ENCODE data around the gene LITAF. TPM values are rescaled to one million over a fixed set of nuclear protein-coding genes. Genes with fewer than 3 reads are reported as not detected.

The LITAF gene
- total and polyA plus RNA-seq, 3 donors from 2014 or later, result 9.9 to 31.5 (median 13.6) TPM

DNA sequence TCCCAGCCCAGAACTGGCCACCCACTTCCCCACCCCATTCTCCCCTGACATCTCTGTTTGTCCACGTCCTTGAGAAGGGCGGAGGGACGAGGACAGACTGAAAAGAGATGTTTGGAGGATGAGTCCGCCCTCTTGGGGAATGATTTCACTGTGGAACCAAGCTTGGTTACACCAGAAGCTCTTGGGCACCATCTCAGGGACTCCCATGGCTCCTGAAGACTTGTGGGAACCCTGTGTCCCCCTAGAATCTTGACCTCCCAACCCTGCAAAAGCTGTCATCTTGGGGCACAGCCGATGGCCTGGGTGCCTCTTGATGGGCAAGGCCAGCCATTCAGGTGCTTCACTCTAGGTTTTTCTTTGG, 25.9 kb upstream of the LITAF start:
- no peak overlapping the region for H3K4me3 ChIP-seq
- intact Hi-C loops (cut with DNase I; ENCODE audit: low total_unique reads), result no loop called here
- no peaks in the 10 kb centered on the region for H3K9me3 ChIP-seq
- H3K27me3 ChIP-seq, result no peaks in the 10 kb centered on the region
- 79 to 81% methylated on average over 5 of the region's 5 CpGs for WGBS, 2 donors
- no peaks in the 10 kb centered on the region for H3K36me3 ChIP-seq (ENCODE audit: low read depth, missing control alignments)
- no peak for DNase-seq
- H3K4me1 ChIP-seq, result no peaks in the 10 kb centered on the region
- no peak for TF ChIP-seq POLR2A (IDR thresholded peaks at IDR 0.05)
- TF ChIP-seq, protein P1, sequence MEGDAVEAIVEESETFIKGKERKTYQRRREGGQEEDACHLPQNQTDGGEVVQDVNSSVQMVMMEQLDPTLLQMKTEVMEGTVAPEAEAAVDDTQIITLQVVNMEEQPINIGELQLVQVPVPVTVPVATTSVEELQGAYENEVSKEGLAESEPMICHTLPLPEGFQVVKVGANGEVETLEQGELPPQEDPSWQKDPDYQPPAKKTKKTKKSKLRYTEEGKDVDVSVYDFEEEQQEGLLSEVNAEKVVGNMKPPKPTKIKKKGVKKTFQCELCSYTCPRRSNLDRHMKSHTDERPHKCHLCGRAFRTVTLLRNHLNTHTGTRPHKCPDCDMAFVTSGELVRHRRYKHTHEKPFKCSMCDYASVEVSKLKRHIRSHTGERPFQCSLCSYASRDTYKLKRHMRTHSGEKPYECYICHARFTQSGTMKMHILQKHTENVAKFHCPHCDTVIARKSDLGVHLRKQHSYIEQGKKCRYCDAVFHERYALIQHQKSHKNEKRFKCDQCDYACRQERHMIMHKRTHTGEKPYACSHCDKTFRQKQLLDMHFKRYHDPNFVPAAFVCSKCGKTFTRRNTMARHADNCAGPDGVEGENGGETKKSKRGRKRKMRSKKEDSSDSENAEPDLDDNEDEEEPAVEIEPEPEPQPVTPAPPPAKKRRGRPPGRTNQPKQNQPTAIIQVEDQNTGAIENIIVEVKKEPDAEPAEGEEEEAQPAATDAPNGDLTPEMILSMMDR (IDR thresholded peaks at IDR 0.05), result no peak
- no peak overlapping the region for H3K27ac ChIP-seq

DNA sequence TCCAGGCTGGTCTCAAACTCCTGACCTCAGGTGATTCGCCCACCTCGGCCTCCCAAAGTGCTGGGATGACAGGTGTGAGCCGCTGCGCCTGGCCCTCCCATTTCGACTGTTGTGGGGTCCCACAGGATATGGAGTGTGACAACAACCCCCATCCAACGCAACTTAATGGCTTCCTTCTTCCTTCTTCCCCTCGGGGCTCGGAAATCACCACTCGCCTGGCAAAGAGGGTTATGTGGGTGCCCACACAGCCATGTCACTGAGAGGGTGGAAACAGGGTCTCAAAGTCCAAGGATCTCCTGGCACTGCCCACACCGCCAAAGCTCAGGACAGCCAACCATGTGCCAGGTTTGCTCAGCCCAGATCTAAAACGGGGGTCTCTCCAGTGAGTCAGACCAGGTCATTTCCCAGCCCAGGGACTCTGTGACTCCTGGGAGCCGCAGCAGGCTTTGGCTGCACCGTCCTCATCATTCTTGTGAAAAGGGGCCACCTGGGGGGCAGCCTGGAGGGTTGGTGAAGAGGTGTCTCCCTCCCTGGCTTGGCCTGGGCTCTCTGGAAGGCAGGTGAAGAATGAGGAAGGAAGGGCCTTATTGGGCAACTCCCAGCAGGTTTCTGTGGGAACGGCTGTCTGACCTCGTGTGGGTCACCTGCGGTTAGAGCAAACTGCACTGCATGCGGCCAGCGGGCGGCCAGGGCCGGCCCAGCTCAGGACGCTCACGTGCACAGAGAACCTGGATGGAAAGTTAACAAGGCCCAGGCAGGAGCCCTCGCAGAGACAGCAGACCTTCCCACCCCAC, 25.3 kb upstream of the LITAF start:
- H3K27ac ChIP-seq, result no peak overlapping the region
- 81 to 82% methylated on average over 21 to 23 of the region's 23 CpGs for WGBS, 2 donors
- no peak overlapping the region for H3K4me3 ChIP-seq
- no peaks in the 10 kb centered on the region for H3K27me3 ChIP-seq
- H3K4me1 ChIP-seq, result no peaks in the 10 kb centered on the region
- no peaks in the 10 kb centered on the region for H3K9me3 ChIP-seq
- TF ChIP-seq, protein P1 (IDR thresholded peaks at IDR 0.05), result no peak
- no peak for TF ChIP-seq POLR2A (IDR thresholded peaks at IDR 0.05)
- DNase-seq, result peak; percentile 23
- intact Hi-C loops (cut with DNase I; ENCODE audit: low total_unique reads), result no loop called here
- no peaks in the 10 kb centered on the region for H3K36me3 ChIP-seq (ENCODE audit: low read depth, missing control alignments)

DNA sequence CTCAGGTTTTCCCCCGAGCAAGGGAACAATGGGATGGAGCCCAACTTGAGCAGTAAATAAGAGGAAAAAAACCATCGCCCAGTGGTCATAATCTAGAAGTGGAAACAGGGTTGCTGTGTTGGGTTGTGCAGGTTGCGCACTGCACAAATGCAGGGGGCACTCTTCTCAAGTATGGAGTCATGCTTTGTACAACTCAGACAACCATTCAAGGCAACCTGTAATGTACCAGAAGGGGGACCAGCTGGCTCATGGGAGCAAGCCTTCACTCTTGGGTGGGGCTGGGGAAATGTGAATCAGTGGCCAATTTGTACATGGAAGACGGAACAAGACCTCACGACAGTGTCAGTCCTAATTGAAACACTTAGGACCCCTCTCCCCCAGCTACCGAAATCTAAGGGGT, 23.9 kb upstream of the LITAF start:
- intact Hi-C loops (cut with DNase I; ENCODE audit: low total_unique reads), result no loop called here
- 68% methylated on average over 5 to 6 of the region's 6 CpGs for WGBS, 2 donors
- DNase-seq, result no peak
- H3K4me1 ChIP-seq, result no peaks in the 10 kb centered on the region
- H3K27ac ChIP-seq, result no peak overlapping the region
- H3K9me3 ChIP-seq, result no peaks in the 10 kb centered on the region
- TF ChIP-seq, protein P1 (IDR thresholded peaks at IDR 0.05), result no peak
- TF ChIP-seq POLR2A (IDR thresholded peaks at IDR 0.05), result no peak
- no peaks in the 10 kb centered on the region for H3K36me3 ChIP-seq (ENCODE audit: low read depth, missing control alignments)
- no peaks in the 10 kb centered on the region for H3K27me3 ChIP-seq
- H3K4me3 ChIP-seq, result no peak overlapping the region

DNA sequence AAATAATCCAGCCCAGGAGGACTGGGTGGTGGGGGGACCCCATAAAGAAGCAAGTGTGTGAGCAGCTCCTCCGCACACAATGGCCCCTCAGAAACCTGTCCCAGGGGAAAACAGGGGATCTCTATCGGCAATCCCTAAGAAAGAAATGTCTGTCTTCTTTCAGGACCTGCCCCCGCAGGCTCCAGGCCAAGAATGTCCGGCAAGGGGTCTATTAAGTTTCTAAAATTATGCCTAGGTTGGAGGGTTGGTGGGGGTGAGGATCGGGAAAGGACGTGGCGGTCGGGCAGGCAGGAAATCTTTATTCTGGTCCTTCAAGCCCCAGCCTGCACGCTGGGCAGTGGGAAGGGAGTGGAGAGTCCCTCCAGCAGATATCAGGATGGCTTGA, 23.4 kb upstream of the LITAF start:
- intact Hi-C loops (cut with DNase I; ENCODE audit: low total_unique reads), result no loop called here
- H3K4me1 ChIP-seq, result no peaks in the 10 kb centered on the region
- 55 to 72% methylated on average over 9 of the region's 9 CpGs for WGBS, 2 donors
- TF ChIP-seq, protein P1 (IDR thresholded peaks at IDR 0.05), result no peak
- no peak for TF ChIP-seq POLR2A (IDR thresholded peaks at IDR 0.05)
- no peak for DNase-seq
- H3K27ac ChIP-seq, result no peak overlapping the region
- H3K27me3 ChIP-seq, result no peaks in the 10 kb centered on the region
- H3K9me3 ChIP-seq, result no peaks in the 10 kb centered on the region
- H3K4me3 ChIP-seq, result no peak overlapping the region
- no peaks in the 10 kb centered on the region for H3K36me3 ChIP-seq (ENCODE audit: low read depth, missing control alignments)

All from testis (tissue), 3 donors.